ENCODE data around the gene ROBO4.

The ROBO4 gene

GRCh38 chr11:124897674-124898262, at the start of gene ROBO4:
Gene ROBO4, minus strand, starts transcription at chr11:124897865. Its CDS starts 70 bp downstream, at chr11:124897795.
- DNase-seq = no peak

- DNase-seq = no peak
These were observed 49.1 kb upstream of the ROBO4 start for GRCh38 chr11:124946735-124947141.

DNA sequence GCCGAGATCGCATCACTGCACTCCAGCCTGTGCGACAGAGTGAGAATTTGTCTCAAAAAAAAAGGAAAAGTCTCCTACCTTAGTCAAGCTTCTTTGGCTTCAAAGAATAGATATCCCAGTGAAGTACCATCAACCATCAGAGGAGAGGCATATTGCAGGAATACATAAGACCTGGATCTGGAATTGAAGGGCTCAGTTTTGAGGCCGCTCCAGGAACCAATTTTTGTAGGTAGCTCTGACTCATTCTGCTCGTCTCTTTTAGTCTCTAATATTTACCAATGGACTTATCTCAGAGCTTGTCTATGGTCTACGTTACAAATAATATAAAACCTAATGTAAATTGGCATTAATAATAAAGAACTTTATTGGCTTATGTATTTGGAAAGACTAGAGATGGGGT, 48.2 kb upstream of the ROBO4 start:
- DNase-seq = no peak

DNA sequence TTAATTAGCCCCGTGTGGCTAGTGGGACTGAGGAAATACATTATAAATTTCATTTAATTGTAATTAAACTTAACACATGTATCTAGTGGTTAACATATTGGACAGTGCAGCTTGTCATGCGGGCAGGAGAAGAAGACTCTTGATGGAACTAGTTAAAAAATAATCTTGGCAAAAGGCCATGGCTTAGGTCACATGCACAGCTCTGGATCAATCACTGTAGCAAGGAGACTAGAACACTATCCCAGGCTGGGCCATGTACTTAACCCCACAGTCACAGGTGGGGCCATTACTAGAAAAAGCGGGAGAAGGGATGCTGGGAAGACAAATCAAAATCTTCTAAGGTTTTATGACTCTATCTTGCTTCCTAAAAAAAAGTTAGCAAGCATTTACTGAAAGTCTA, 46.9 kb upstream of the ROBO4 start:
- DNase-seq = no peak

DNA sequence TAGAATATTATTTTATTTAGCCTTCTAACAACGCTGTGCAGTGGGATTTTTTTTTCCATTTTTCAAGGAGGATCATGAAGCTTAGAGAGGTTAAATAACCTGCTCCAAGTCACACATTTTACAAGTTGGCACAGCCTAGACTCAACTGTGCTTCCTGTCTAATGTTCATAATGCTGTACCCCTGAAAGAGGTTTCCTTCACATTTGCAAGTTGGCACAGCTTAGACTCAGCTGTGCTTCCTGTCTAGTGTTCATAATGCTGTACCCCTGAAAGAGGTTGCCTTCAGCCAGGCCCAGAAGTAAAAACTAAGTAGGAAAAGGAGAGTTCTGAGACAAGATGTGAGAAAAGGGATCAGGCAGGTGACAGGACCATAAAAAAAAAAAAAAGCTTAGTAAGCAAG, 46.1 kb upstream of the ROBO4 start:
- DNase-seq = no peak

DNA sequence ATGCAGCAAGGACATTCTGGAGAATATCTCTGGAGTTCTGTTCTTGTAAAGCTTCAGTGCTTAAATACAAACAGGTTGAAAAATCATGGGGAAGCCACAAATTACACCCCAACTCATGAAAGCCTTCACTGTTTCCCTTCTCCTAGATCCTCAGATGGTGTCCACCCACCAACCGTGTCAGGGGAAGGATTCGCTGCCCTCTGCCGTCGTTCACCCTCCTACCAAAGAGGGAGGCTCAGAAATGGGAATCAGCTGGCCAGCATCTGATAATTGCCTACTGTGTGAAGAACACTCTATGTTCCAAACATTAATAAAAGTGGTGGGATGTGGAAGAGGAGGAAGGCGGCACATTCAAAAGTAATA, 45.6 kb upstream of the ROBO4 start:
- DNase-seq = no peak

DNA sequence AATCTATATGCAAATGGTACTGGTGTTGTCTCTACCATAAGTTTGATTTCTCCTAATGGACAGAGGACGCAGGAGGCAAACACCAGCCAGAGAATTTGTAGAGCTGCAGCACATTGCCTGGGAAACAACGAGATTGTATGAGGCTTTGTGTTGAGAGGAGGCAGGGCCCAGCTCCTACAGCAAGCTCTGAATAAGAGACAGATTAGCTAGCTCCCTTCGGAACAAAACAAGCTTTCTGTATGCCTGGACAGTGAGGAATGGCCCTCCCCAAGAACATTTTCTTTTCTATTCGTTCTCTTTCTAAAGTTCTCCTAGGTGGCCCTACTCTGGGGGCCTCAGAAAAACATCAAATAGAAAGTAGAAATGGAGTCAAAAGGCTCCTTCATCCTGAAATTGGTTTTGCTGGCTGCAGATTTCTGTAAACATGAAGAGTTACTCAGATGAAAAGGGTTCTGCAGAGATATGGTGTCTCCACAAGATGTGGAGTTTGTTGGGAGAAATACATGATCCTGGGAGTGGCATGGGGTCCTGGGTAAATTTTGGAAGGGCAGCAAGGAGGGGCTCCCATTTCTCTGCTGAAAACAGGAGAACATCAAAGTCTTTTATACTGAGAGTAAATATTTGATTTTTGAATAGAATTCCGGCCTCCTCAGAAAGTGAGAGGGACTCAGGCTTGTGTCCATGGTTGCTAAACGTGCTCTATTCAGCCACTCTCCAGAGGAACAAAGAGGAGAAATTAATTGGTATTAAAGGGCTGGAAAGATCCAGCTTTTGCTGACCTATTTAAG, 45.0 kb upstream of the ROBO4 start:
- DNase-seq = no peak

GRCh38 chr11:124941703-124942102, 44.0 kb upstream of the ROBO4 start:
- no peak for DNase-seq

- no peak for DNase-seq
These were observed 41.3 kb upstream of the ROBO4 start for GRCh38 chr11:124938970-124939369.

GRCh38 chr11:124938206-124938765, 40.6 kb upstream of the ROBO4 start:
- no peak for DNase-seq

DNA sequence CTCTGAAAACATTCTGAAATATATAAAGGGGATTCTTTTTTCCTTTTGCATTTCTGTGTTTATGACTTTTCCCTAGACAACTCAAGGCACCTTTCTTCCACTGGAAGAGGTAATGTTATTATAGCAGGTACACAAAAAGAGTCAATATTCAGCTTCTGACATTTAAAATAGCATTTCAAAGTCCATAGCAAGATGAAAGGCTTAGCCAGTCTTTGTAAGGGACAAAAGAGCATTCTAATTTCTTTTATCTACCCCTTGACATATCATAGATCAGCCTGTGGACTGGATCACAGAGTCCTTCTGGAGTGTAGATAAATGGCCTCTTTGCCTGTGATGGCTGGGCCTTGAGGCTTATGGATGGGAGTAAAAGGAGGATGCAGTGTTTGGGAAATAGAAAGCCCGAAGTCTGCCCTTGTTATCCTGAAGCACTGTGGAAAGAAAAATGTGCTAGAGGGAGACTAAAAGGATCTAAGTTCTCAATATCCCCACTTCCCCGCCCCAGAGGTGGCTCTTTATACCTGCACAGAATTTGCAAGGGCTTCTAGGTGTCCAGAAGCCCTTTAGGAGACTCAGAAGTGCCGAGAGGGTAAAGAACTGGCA, 39.8 kb upstream of the ROBO4 start:
- no peak for DNase-seq

GRCh38 chr11:124935548-124936514, 38.2 kb upstream of the ROBO4 start, which contains the start of gene HEPACAM:
Gene HEPACAM, minus strand, starts transcription at chr11:124936047. Its CDS starts 41 bp downstream, at chr11:124936006.
- no peak for DNase-seq

DNA sequence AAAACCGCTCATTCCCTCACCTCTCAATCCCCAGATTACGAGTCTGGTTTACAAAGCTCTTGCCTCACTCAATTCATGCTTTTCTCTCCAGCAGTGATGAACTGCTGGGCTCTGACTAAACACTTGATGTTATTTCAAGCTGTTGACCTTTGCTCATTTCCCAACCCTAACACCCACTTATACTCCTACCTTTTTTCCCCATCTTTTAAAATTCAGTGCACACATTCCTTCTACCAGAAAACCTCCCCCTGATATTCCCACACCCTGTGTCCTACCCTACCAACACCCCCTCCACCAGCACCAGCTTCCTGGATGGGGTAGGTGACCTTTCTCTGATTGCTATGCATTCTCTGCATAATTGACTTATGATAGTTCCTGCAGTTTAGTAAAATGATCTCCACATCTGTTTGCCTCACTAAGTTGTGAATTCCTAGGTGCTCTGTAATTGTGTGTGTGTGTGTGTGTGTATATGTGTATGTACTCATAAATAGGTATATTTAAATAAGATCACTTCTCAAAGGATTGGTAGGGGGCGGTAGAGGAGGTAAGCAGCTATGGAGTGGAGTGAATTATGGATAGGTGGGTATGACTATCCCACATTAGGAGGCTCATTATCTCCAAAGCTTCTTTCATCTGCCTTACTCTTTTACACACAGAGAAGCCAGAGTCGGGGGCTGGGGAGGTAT, 37.3 kb upstream of the ROBO4 start:
- no peak for DNase-seq

DNA sequence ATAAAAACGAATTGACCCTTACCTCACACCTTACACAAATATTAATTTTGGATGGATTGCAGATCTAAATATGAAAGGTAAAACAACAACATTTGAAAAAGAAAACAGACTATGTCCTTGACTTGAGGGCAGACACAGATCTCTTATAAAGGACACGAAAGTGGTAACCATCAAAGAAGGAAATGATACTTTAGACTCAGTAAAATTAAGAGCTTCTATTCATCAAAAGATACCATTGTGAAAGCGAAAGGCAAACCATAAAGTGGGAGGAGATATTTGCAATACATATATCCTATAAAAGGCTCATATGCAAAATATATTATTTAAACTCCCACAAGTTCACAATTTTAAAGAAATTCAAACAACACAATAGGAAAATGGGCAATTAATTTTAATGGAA, 33.1 kb upstream of the ROBO4 start:
- no peak for DNase-seq

DNA sequence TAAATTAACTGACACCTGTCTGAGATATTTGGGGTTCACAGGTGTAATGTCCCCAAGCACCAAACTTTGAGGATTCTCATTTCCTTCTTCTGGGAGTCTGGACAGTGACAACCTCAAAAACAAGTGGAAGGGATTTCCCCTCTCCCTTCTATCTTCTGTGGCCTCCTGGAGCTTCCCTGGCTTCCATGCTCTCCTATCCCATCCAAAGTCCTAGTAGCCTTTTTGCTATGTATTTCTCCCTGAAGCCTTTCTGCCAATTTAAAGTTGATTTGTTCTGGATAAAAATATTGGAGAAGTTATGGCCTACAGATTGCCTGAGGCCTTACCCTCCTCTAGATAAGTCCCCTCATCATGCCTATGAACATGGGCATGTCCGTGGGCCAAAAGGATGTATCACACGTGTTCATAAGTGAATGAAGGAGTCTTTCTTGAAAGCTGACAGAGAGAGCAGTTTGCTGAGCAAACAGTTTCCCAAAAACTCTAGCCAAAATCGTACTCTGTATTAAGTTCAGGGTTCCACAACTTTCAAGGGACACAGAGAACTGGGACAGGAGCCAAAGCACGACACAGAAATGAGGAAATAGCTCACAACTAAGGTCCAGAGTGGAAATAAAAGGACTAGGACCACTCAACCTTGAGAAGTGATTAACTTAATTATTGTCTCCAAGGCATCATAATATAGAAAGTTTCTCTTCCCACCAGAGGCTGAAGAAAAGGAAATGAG, 31.4 kb upstream of the ROBO4 start:
- no peak for DNase-seq

DNA sequence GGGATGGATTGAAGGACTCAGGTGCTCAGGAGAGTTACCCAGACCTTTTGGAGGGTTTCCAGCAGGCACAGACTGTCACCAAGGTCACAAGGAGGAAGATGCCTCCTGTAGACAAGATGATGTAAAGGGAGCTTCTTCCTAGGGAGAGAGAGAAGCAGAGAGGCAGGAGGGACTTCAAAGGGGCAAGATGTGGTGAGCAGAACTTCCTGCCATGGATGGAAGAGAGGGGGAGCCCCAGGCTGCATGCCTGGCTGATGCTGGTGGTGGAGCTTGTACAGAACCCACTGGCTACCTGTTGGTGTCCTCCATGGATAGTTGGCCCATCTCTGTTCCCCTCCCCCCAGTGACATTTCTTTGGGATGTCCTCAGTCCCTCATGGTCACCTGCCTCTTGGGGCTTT, 25.6 kb upstream of the ROBO4 start:
- no peak for DNase-seq

DNA sequence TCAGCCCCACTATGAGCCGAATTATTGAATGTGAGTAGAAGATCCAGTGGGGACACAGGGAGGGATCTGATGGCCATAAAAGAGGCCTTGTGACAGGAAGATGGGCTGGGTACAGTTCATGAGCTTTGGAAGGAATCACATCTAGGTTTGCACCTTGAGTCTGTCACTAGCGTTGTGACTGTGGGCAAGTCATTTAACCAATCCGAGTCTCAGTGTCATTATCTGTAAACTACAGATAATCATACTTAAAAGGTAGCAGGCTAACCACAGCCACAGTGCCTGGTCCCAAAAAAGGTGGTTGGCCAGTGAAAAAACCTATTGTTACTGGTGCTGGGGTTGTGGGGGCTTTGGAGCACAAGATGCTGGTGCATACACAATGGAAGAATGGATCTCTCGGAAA, 25.2 kb upstream of the ROBO4 start:
- DNase-seq = no peak

- peak; percentile 73 to 78 for DNase-seq
These were observed 23.4 kb upstream of the ROBO4 start for GRCh38 chr11:124920870-124921609.

- no peak for DNase-seq
These were observed 22.7 kb upstream of the ROBO4 start for GRCh38 chr11:124920356-124920755.

DNA sequence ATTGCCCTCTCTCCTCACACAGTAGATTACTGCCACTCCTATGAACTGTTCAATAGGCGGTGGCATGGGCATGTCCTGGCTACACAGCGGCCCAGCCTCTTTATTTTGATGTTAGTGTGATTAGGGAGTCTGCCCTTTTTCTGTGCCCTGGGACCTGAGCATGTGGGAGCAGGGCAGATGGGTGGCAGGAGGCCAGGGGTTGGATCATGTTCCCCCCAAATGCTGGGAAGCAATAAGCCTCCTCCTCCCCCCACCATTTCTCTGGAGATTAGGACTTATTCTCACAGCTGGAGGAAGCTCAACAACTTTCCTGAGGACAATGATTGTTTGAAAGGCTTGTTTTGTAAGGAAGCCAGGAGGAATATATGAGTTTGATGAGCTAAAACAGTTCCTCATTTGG, 22.2 kb upstream of the ROBO4 start:
- no peak for DNase-seq

GRCh38 chr11:124918950-124919349, 21.3 kb upstream of the ROBO4 start, which contains the start of gene HEPN1:
Gene HEPN1, plus strand, starts transcription at chr11:124919250.
- no peak for DNase-seq

Measured in activated CD4-positive, alpha-beta T cell treated with anti-CD3 and anti-CD28 coated beads, Interleukin-2, amount 50 U/mL, for 48 hours (primary cell).